ENCODE measurements around the gene MTFR1L. TPM values are rescaled to one million over a fixed set of nuclear protein-coding genes. Genes with fewer than 3 reads are reported as not detected.

The MTFR1L gene
- polyA plus RNA-seq, 1 donor (not counting 4 experiments of a cell fraction or from before 2014, with no cell fraction given): 31.6 TPM

GRCh38 chr1:25794325-25794724 is 25.4 kb upstream of the MTFR1L start:
- no peak overlapping the region for H3K4me2 ChIP-seq (ENCODE audit: control insufficient read depth, extremely low read depth, insufficient read depth, low read depth, low read length)
- no peaks in the 10 kb centered on the region for H3K9me3 ChIP-seq (ENCODE audit: control insufficient read depth, low read depth, low read length)
- no peak overlapping the region for H2AFZ ChIP-seq (ENCODE audit: control insufficient read depth, low read length)
- H3K9ac ChIP-seq (ENCODE audit: control insufficient read depth, extremely low read depth, insufficient read depth, low read length): no peak overlapping the region
- H3K4me3 ChIP-seq (ENCODE audit: control insufficient read depth in 2 of 3, extremely low read depth in 1 of 3, insufficient read depth in 2 of 3, low read depth in 1 of 3, low read length in 3 of 3): no peak overlapping the region
- H3K9me1 ChIP-seq (ENCODE audit: control insufficient read depth, extremely low read depth, insufficient read depth, low read length): no peaks in the 10 kb centered on the region
- H3K36me3 ChIP-seq (ENCODE audit: control insufficient read depth in 2 of 2, extremely low read depth in 1 of 2, insufficient read depth in 2 of 2, low read length in 2 of 2): no peaks in the 10 kb centered on the region
- no peaks in the 10 kb centered on the region for H4K20me1 ChIP-seq (ENCODE audit: control insufficient read depth, extremely low read depth, insufficient read depth, low read length)
- H3K4me1 ChIP-seq (ENCODE audit: control insufficient read depth, extremely low read depth, insufficient read depth, low read length): peaks cover 6% of the 10 kb centered on the region
- peaks cover 5% of the 10 kb centered on the region for H3K27me3 ChIP-seq (ENCODE audit: control insufficient read depth, extremely low read depth, insufficient read depth, low read length)
- dilution Hi-C loops (cut with MboI; ENCODE audit: extremely low pct_ligation_motif_present, low sequenced_read_pairs): no loop called here
- H3K79me2 ChIP-seq (ENCODE audit: control insufficient read depth, insufficient read depth, low read length): no peaks in the 10 kb centered on the region
- DNase-seq (ENCODE audit: low read depth, low spot score) (no peak), FAIRE-seq (no peak)
- no peak for TF ChIP-seq CTCF (optimal IDR thresholded peaks at IDR 0.05 in 1 of 3, IDR thresholded peaks at IDR 0.05 in 1 of 3, conservative IDR thresholded peaks at IDR 0.05 in 1 of 3; ENCODE audit: extremely low read depth in 1 of 3, insufficient read depth in 2 of 3, low read length in 3 of 3)
- TF ChIP-seq EZH2 (IDR thresholded peaks at IDR 0.05; ENCODE audit: low read length): no peak
- H3K27ac ChIP-seq (ENCODE audit: control insufficient read depth, insufficient read depth, low read length): no peak overlapping the region

GRCh38 chr1:25795211-25795610 is 24.5 kb upstream of the MTFR1L start:
- no peaks in the 10 kb centered on the region for H3K27me3 ChIP-seq (ENCODE audit: control insufficient read depth, extremely low read depth, insufficient read depth, low read length)
- no peak for FAIRE-seq

More at GRCh38 chr1:25795211-25795610, 24.5 kb upstream of the MTFR1L start:
- H2AFZ ChIP-seq (ENCODE audit: control insufficient read depth, low read length): no peak overlapping the region
- H3K79me2 ChIP-seq (ENCODE audit: control insufficient read depth, insufficient read depth, low read length): no peaks in the 10 kb centered on the region
- no peaks in the 10 kb centered on the region for H3K9me1 ChIP-seq (ENCODE audit: control insufficient read depth, extremely low read depth, insufficient read depth, low read length)
- no peak overlapping the region for H3K4me3 ChIP-seq (ENCODE audit: control insufficient read depth in 2 of 3, extremely low read depth in 1 of 3, insufficient read depth in 2 of 3, low read depth in 1 of 3, low read length in 3 of 3)
- no peak overlapping the region for H3K4me2 ChIP-seq (ENCODE audit: control insufficient read depth, extremely low read depth, insufficient read depth, low read depth, low read length)
- no peak for DNase-seq (ENCODE audit: low read depth, low spot score)
- no peak overlapping the region for H3K9ac ChIP-seq (ENCODE audit: control insufficient read depth, extremely low read depth, insufficient read depth, low read length)
- H3K9me3 ChIP-seq (ENCODE audit: control insufficient read depth, low read depth, low read length): no peaks in the 10 kb centered on the region
- dilution Hi-C loops (cut with MboI; ENCODE audit: extremely low pct_ligation_motif_present, low sequenced_read_pairs): no loop called here
- H3K27ac ChIP-seq (ENCODE audit: control insufficient read depth, insufficient read depth, low read length): no peak overlapping the region
- H4K20me1 ChIP-seq (ENCODE audit: control insufficient read depth, extremely low read depth, insufficient read depth, low read length): no peaks in the 10 kb centered on the region
- H3K36me3 ChIP-seq (ENCODE audit: control insufficient read depth in 2 of 2, extremely low read depth in 1 of 2, insufficient read depth in 2 of 2, low read length in 2 of 2): no peaks in the 10 kb centered on the region
- TF ChIP-seq EZH2 (IDR thresholded peaks at IDR 0.05; ENCODE audit: low read length) (no peak), CTCF (optimal IDR thresholded peaks at IDR 0.05 in 1 of 3, IDR thresholded peaks at IDR 0.05 in 1 of 3, conservative IDR thresholded peaks at IDR 0.05 in 1 of 3; ENCODE audit: extremely low read depth in 1 of 3, insufficient read depth in 2 of 3, low read length in 3 of 3) (no peak)
- peaks cover 8% of the 10 kb centered on the region for H3K4me1 ChIP-seq (ENCODE audit: control insufficient read depth, extremely low read depth, insufficient read depth, low read length)
